ENCODE data around the gene GTF2F2.
"Not testable (repeated sequence)": the region's sequence is repeated elsewhere in the genome, so short reads cannot be mapped to it uniquely, and the experiment has no call there.

GTF2F2 gene

GRCh38 chr13:45219123-45219891 is 99.0 kb downstream of the GTF2F2 start:
- no peak for DNase-seq

- DNase-seq = no peak
Measured at GRCh38 chr13:45219938-45220375, 99.6 kb downstream of the GTF2F2 start.

GRCh38 chr13:45220403-45220802 is 100.1 kb downstream of the GTF2F2 start:
- DNase-seq = no peak

GRCh38 chr13:45222516-45222915 is 102.2 kb downstream of the GTF2F2 start:
- DNase-seq = no peak

- DNase-seq = no peak
Measured at GRCh38 chr13:45222919-45223318, 102.6 kb downstream of the GTF2F2 start.

GRCh38 chr13:45224176-45224575 is 103.9 kb downstream of the GTF2F2 start:
- DNase-seq = no peak

GRCh38 chr13:45225370-45225769 is 105.1 kb downstream of the GTF2F2 start:
- DNase-seq = no peak

- no peak for DNase-seq
Measured at GRCh38 chr13:45226024-45226423, 105.7 kb downstream of the GTF2F2 start.

GRCh38 chr13:45228002-45228401 is 107.7 kb downstream of the GTF2F2 start:
- DNase-seq = no peak

GRCh38 chr13:45229172-45229571 is 108.9 kb downstream of the GTF2F2 start:
- DNase-seq = no peak

- DNase-seq = no peak
Measured at GRCh38 chr13:45231305-45231704, 111.0 kb downstream of the GTF2F2 start.

GRCh38 chr13:45231722-45232121 is 111.4 kb downstream of the GTF2F2 start:
- DNase-seq = no peak

- no peak for DNase-seq
Measured at GRCh38 chr13:45232591-45232990, 112.3 kb downstream of the GTF2F2 start.

GRCh38 chr13:45238945-45239795 is 118.9 kb downstream of the GTF2F2 start:
- no peak for DNase-seq

- DNase-seq = no peak
Measured at GRCh38 chr13:45240143-45240542, 119.8 kb downstream of the GTF2F2 start.

GRCh38 chr13:45242070-45242469 is 121.8 kb downstream of the GTF2F2 start:
- no peak for DNase-seq

GRCh38 chr13:45242524-45242923 is 122.2 kb downstream of the GTF2F2 start:
- DNase-seq = no peak

GRCh38 chr13:45243077-45243476 is 122.8 kb downstream of the GTF2F2 start:
- DNase-seq = no peak

- DNase-seq = not testable (repeated sequence)
Measured at GRCh38 chr13:45244736-45245135, 124.4 kb downstream of the GTF2F2 start.

- DNase-seq = no peak
Measured at GRCh38 chr13:45249662-45250061, 129.4 kb downstream of the GTF2F2 start.

- no peak for DNase-seq
Measured at GRCh38 chr13:45254396-45254795, 134.1 kb downstream of the GTF2F2 start.

- DNase-seq = no peak
Measured at GRCh38 chr13:45255247-45255987, 135.1 kb downstream of the GTF2F2 start.

GRCh38 chr13:45256254-45256653 is 135.9 kb downstream of the GTF2F2 start:
- DNase-seq = no peak
